IMR-90 (cell line): Measurements from ENCODE around the gene EXT2. TPM values are rescaled to one million over a fixed set of nuclear protein-coding genes. Genes with fewer than 3 reads are reported as not detected.
A peak's percentile ranks its signal among the peaks of the same experiment; 100 is the strongest.

Source experiments
- ATAC-seq: fragments of 200-7000 bp; cut with Tn5 transposase; 2 replicates; pipeline ENCODE4 v1.9.1; 2020; ENCODE audit warnings: low read depth, mild to moderate bottlenecking, moderate library complexity
- Bru-seq: library from RNA; stranded (reverse); fragments of 400-500 nt; gene quantifications from one replicate; lab custom pipeline; 2021; lab: Mats Ljungman, UMichigan
- BruChase-seq, 2 experiments: library from RNA; stranded (reverse); fragments of 400-500 nt; gene quantifications; one replicate each; lab custom pipeline; 2021; lab: Mats Ljungman, UMichigan
- BruUV-seq: library from RNA; stranded (reverse); fragments of 400-500 nt; replicated peaks from 2 replicates; lab custom pipeline; 2021; lab: Mats Ljungman, UMichigan
- CTCF ChIA-PET: fragments of 300-600 bp; formaldehyde crosslinking; extraction: SDS; loops from one replicate; lab custom pipeline; 2021; ENCODE audit warnings: antibody characterized with exemption; lab: Yijun Ruan, JAX
- POLR2A ChIA-PET: fragments of 300-600 bp; sonication (Branson Sonifier 250); formaldehyde crosslinking; loops from one replicate; lab custom pipeline; 2022; ENCODE audit warnings: antibody characterized with exemption; ENCODE audit not compliant: unreplicated experiment; lab: Charles Lee
- DNase-seq: peaks from one replicate; pipeline ENCODE4 v3.0.0; 2013
- H2AFZ ChIP-seq: replicated peaks from 2 replicates; pipeline ENCODE3; 2013; ENCODE audit warnings: low read length, mild to moderate bottlenecking; ENCODE audit not compliant: poor library complexity
- H2AK5ac ChIP-seq: 2 replicates; pipeline ENCODE4 v1.6.1; 2013; ENCODE audit warnings: low read depth, low read length, inconsistent platforms
- H2AK9ac ChIP-seq: replicated peaks from 2 replicates; pipeline ENCODE3; 2013; ENCODE audit warnings: mild to moderate bottlenecking, low read depth, low read length, moderate library complexity; ENCODE audit not compliant: poor library complexity
- H2BK120ac ChIP-seq: 2 replicates; pipeline ENCODE4 v1.6.1; 2013; ENCODE audit warnings: low read depth, low read length, inconsistent platforms
- H2BK15ac ChIP-seq: 3 replicates; pipeline ENCODE4 v1.6.1; 2013; ENCODE audit warnings: low read depth, low read length, inconsistent platforms
- H2BK20ac ChIP-seq: 2 replicates; pipeline ENCODE4 v1.6.1; 2013; ENCODE audit warnings: low read depth, mild to moderate bottlenecking, inconsistent platforms, low read length, moderate library complexity
- H2BK5ac ChIP-seq: 2 replicates; pipeline ENCODE4 v1.6.1; 2013; ENCODE audit warnings: mild to moderate bottlenecking, low read depth, low read length, inconsistent platforms; ENCODE audit not compliant: poor library complexity, severe bottlenecking
- H3K14ac ChIP-seq: replicated peaks from 2 replicates; pipeline ENCODE4 v1.6.1; 2013; ENCODE audit warnings: low read depth, low read length, inconsistent platforms
- H3K18ac ChIP-seq: 2 replicates; pipeline ENCODE4 v1.6.1; 2013; ENCODE audit warnings: low read depth, low read length, control low read depth
- H3K23ac ChIP-seq: 2 replicates; pipeline ENCODE4 v1.6.1; 2013; ENCODE audit warnings: low read depth, low read length, inconsistent platforms
- H3K27ac ChIP-seq: 2 replicates; pipeline ENCODE4 v1.5.1; 2013; ENCODE audit warnings: mild to moderate bottlenecking, control low read depth, low read length; ENCODE audit not compliant: insufficient read depth
- H3K27me3 ChIP-seq: 2 replicates; pipeline ENCODE4 v1.6.1; 2013; ENCODE audit warnings: low read length; ENCODE audit not compliant: control insufficient read depth, insufficient read depth
- H3K36me3 ChIP-seq: 2 replicates; pipeline ENCODE4 v1.6.1; 2013; ENCODE audit warnings: low read length, mixed read lengths; ENCODE audit not compliant: control insufficient read depth, insufficient read depth
- H3K4ac ChIP-seq: 2 replicates; pipeline ENCODE4 v1.6.1; 2013; ENCODE audit warnings: low read depth, low read length, inconsistent platforms
- H3K4me1 ChIP-seq: 2 replicates; pipeline ENCODE4 v1.6.1; 2013; ENCODE audit warnings: low read length, mixed read lengths; ENCODE audit not compliant: control insufficient read depth, insufficient read depth
- H3K4me2 ChIP-seq: 2 replicates; pipeline ENCODE4 v1.6.1; 2013; ENCODE audit warnings: low read depth, mild to moderate bottlenecking, control low read depth, low read length, moderate library complexity
- H3K4me3 ChIP-seq: 2 replicates; pipeline ENCODE4 v1.5.1; 2013; ENCODE audit warnings: low read depth, mild to moderate bottlenecking, control low read depth, low read length, moderate library complexity; ENCODE audit not compliant: insufficient read depth
- H3K56ac ChIP-seq: 2 replicates; pipeline ENCODE4 v1.6.1; 2013; ENCODE audit warnings: low read length, inconsistent platforms; ENCODE audit not compliant: insufficient read depth; ENCODE audit errors: extremely low read depth
- H3K79me1 ChIP-seq, 2 experiments: 2 replicates each; pipeline ENCODE4 v1.6.1; 2013; ENCODE audit warnings: low read length in 2 of 2, inconsistent platforms in 1 of 2, low read depth in 1 of 2
- H3K9ac ChIP-seq: 2 replicates; pipeline ENCODE4 v1.6.1; 2013; ENCODE audit warnings: low read depth, low read length, control low read depth
- H3K9me1 ChIP-seq: 2 replicates; pipeline ENCODE4 v1.6.1; 2013; ENCODE audit warnings: low read length, inconsistent platforms; ENCODE audit not compliant: insufficient read depth
- H3K9me3 ChIP-seq: 2 replicates; pipeline ENCODE4 v1.6.1; 2013; ENCODE audit warnings: low read length; ENCODE audit not compliant: control insufficient read depth, insufficient read depth
- H4K20me1 ChIP-seq: 2 replicates; pipeline ENCODE4 v1.6.1; 2013; ENCODE audit warnings: low read length, inconsistent platforms; ENCODE audit not compliant: insufficient read depth
- H4K5ac ChIP-seq: 2 replicates; pipeline ENCODE4 v1.6.1; 2013; ENCODE audit warnings: mild to moderate bottlenecking, low read depth, low read length, control low read depth
- H4K8ac ChIP-seq, 2 experiments: 2 replicates each; pipeline ENCODE4 v1.6.1; 2013; ENCODE audit warnings: low read depth in 2 of 2, low read length in 2 of 2, control low read depth in 1 of 2, inconsistent platforms in 1 of 2
- H4K91ac ChIP-seq: 2 replicates; pipeline ENCODE4 v1.6.1; 2013; ENCODE audit warnings: low read depth, low read length, inconsistent platforms; ENCODE audit not compliant: insufficient read depth
- CTCF ChIP-seq: conservative IDR thresholded peaks from 2 replicates; pipeline ENCODE4 v1.5.1; 2012; ENCODE audit warnings: mild to moderate bottlenecking, low read depth, low read length, improper control_type of control experiment
- RAD21 ChIP-seq: IDR thresholded peaks from 2 replicates; pipeline ENCODE4 v1.6.1; 2012; ENCODE audit warnings: low read length, improper control_type of control experiment
- RFX5 ChIP-seq: IDR thresholded peaks from 2 replicates; pipeline ENCODE4 v1.8.0; 2012; ENCODE audit warnings: low read depth, mild to moderate bottlenecking, low read length, moderate library complexity
- SMC3 ChIP-seq: fragments of 150-350 bp; IDR thresholded peaks from 2 replicates; pipeline ENCODE4 v1.6.1; 2016; ENCODE audit warnings: low read depth, mild to moderate bottlenecking, antibody characterized with exemption, low read length, moderate library complexity
- WGBS, 2 experiments: methylation state at CpG; one replicate each; pipeline versions ENCODE4 v1.1.5 to v1.1.7; 2013; ENCODE audit warnings: missing lambda C conversion rate in 2 of 2; ENCODE audit not compliant: insufficient read length in 1 of 2; ENCODE audit errors: extremely low coverage in 2 of 2; 5-methylcytosine and 5-hydroxymethylcytosine counted together
- dilution Hi-C: fragments of 300-500 bp; cut with HindIII; formaldehyde crosslinking; loops from one replicate; pipeline ENCODE4 v1.14.3; 2018; ENCODE audit warnings: low sequenced_read_pairs; ENCODE audit not compliant: unreplicated experiment
- in situ Hi-C: fragments of 300-500 bp; cut with MboI; formaldehyde crosslinking; loops from 3 replicates; pipeline ENCODE4 v1.14.3; 2019; ENCODE audit warnings: low sequenced_read_pairs, inconsistent platforms, mixed read lengths
- intact Hi-C: fragments of 100-400 bp; cut with micrococcal nuclease; formaldehyde crosslinking; loops from 2 replicates; pipeline ENCODE4 v1.10.0; 2022
- long read RNA-seq: library from polyadenylated mRNA; unstranded; transcript quantifications from one replicate; pipeline ENCODE4 v2.0.0, GENCODE V29; 2021; ENCODE audit not compliant: unreplicated experiment
- polyA plus RNA-seq, 3 experiments: library from polyadenylated mRNA; depleted of rRNA; stranded (reverse); fragments of >200 nt; gene quantifications; 2 replicates each; pipeline ENCODE4 v1.2.3, GENCODE V29; 2012; ENCODE audit warnings: low replicate concordance in 1 of 3
- total RNA-seq: library from RNA; depleted of rRNA; stranded (reverse); fragments of >200 nt; gene quantifications from 2 replicates; pipeline ENCODE4 v1.2.3, GENCODE V29; 2012; rRNA removed

EXT2 gene
- 66.1 and 85.3 TPM in 2 replicates for total RNA-seq
- polyA plus RNA-seq (2012; rRNA removed): 68.5 and 75.0 TPM in 2 replicates
- 56.0 and 72.5 TPM in 2 replicates for polyA plus RNA-seq (2012; cell fraction: cytosol; rRNA removed)
- 36.7 and 41.2 TPM in 2 replicates for polyA plus RNA-seq (2012; cell fraction: nucleus; rRNA removed; ENCODE audit: low replicate concordance)
- percentile 73 among the genes with signal in this experiment for Bru-seq, nascent RNA
- percentile 61 among the genes with signal in this experiment for BruChase-seq, experiment 1, labeled RNA remaining after a 6-hour chase
- percentile 64 among the genes with signal in this experiment for BruChase-seq, experiment 2, labeled RNA remaining after a 2-hour chase
- long read RNA-seq, transcript EXT2-210 (14 exons, 3,136 nt): major isoform, 159 of 219 reads
- long read RNA-seq, partial matches to known transcripts: 42 of 219 reads
- long read RNA-seq, other reads (novel, unspliced or antisense): 16 of 219 reads

GRCh38 chr11:44095506-44096359 lies at the start of gene EXT2:
Gene EXT2, plus strand, starts transcription at chr11:44095678. Its CDS starts 12,035 bp downstream, at chr11:44107713.
- Histone ChIP-seq H3K79me1 (peaks cover 10 to 36% of the 10 kb centered on the region in 2 experiments), H3K18ac (no peak within 1 kb of the TSS), H4K8ac (peak within 1 kb of the TSS in 1 of 2 experiments; percentile 27; a peak in 1 of 4 replicates), H3K9me3 (no peaks in the 10 kb centered on the region), H3K56ac (no peak within 1 kb of the TSS), H3K14ac (no peak within 1 kb of the TSS), H4K5ac (no peak within 1 kb of the TSS; the same call in 1 of the 2 replicates), H3K27me3 (peaks cover 2% of the 10 kb centered on the region; the same call in 1 of the 2 replicates), H2BK20ac (no peak within 1 kb of the TSS), H3K9me1 (peaks cover 3% of the 10 kb centered on the region; the same call in 1 of the 2 replicates), H3K4me2 (peak within 1 kb of the TSS; percentile 81), H3K27ac (peak within 1 kb of the TSS; percentile 72), H2AFZ (peak within 1 kb of the TSS; percentile 97), H4K20me1 (peaks cover 16% of the 10 kb centered on the region), H3K36me3 (peaks cover 1% of the 10 kb centered on the region; the same call in 1 of the 2 replicates), H2AK9ac (peak within 1 kb of the TSS; percentile 21), H2BK5ac (peak within 1 kb of the TSS; percentile 59), H2BK15ac (no peak within 1 kb of the TSS), H2BK120ac (no peak within 1 kb of the TSS), H3K4me3 (peak within 1 kb of the TSS; percentile 97), H3K4me1 (0 out of 2 replicates have a peak, but pooled peaks cover 3% of the 10 kb centered on the region), H3K9ac (peak within 1 kb of the TSS; percentile 74), H3K23ac (no peak within 1 kb of the TSS; the same call in 1 of the 2 replicates), H4K91ac (no peak within 1 kb of the TSS), H2AK5ac (no peak within 1 kb of the TSS), H3K4ac (peak within 1 kb of the TSS; percentile 32; the same call in 1 of the 2 replicates)
- POLR2A ChIA-PET: interaction anchor here (0.7 kb wide), 1 partner anchor 468 kb away, joined by 3 read pairs; no protein-coding TSS in a partner anchor
- intact Hi-C loops (loop anchor here (10.0 kb wide), 1 partner anchor 519 kb away; no protein-coding TSS in a partner anchor), in situ Hi-C loops (no loop called here), dilution Hi-C loops (no loop called here)
- peak; percentile 76 for DNase-seq
- TF ChIP-seq RFX5 (no peak), SMC3 (peak; percentile 42), CTCF (peak; percentile 93), RAD21 (peak; percentile 20; the same call in 1 of the 2 replicates)
- WGBS, 2 experiments: 0% methylated on average over 49 of the region's 83 CpGs; no CpG with 5 or more reads in 1 of the 2 experiments
- CTCF ChIA-PET: interaction anchor here (1.0 to 3.5 kb wide), 4 partner anchors 10 to 178 kb away, joined by 4 to 29 read pairs (median 9); no protein-coding TSS in a partner anchor
- BruUV-seq: no TSS peak
- peak; percentile 95 for ATAC-seq
